Stimulated activated CD4-positive, alpha-beta T cell treated with anti-CD3 and anti-CD28 coated beads, TNF-alpha, amount 100 ng/mL, for 1 hour (primary cell): ENCODE measurements around the gene NUP98.
"Not testable (repeated sequence)": the region's sequence is repeated elsewhere in the genome, so short reads cannot be mapped to it uniquely, and the experiment has no call there.

ENCODE experiments used
- DNase-seq, 3 donors: peaks; one replicate each; pipeline ENCODE4 v3.0.0-alpha.2; 2020; ENCODE audit warnings: low read depth in 3 of 3, low spot score in 1 of 3

The NUP98 gene

DNA sequence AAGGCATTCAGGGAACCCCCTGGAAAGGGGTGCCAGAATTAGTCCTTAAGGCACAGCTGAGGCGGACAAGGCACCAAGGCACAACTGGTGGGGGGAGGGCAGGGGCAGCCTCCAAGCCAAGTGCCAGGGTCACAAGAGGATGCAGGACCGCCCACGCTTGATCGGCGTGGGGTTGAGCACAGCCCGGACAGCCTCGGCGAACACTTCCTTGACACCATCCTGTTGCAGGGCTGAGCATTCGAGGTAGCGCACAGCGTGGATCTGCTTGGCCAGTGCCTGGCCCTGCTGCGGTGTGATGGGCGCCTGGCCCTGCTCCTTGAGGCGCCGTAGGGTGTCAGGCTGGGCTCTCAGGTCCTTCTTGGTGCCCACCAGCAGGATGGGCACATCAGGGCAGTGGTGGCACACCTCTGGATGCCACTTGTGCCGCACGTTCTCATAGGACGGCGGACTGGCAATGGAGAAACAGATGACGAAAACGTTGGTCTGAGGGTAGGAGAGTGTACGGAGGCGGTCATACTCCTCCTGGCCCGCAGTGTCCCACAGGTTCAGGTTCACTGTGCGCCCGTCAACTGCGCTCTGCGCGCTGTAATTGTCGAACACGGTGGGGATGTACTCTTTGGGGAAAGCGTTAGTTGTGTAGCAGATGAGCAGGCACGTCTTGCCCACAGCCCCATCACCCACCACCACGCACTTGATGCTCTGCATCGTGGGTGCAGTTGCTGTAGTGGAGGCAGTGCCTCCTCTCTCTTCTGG, 30.3 kb upstream of the NUP98 start:
- no peak for DNase-seq

DNA sequence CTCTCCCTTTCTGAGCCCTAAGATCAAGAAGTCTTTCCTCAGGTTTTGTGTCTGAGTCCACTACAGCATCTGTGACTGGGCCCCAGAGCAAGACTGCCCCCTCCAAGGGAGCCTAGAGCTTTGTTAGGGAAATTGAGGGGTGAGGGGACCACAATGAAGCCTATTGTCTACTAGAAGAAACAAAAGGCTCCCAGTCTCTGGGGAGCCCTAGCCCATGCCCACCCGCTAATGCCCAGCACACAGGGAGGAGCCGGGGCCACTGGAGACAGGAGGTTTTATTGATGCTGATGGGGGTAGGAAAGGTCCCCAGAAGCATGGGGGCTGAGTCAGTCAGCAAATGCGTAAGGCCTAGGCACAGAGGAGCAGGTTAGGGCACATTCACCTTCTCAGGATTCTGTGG, 29.4 kb upstream of the NUP98 start:
- DNase-seq = no peak

- no peak for DNase-seq
Measured at GRCh38 chr11:3825473-3826154, 28.3 kb upstream of the NUP98 start.

GRCh38 chr11:3824714-3825472, 27.5 kb upstream of the NUP98 start:
- peak; percentile 52 to 78 (median 60) for DNase-seq

- DNase-seq = no peak
Measured at GRCh38 chr11:3823762-3824506, 26.6 kb upstream of the NUP98 start.

- DNase-seq = no peak
Measured at GRCh38 chr11:3823303-3823702, 25.9 kb upstream of the NUP98 start.

DNA sequence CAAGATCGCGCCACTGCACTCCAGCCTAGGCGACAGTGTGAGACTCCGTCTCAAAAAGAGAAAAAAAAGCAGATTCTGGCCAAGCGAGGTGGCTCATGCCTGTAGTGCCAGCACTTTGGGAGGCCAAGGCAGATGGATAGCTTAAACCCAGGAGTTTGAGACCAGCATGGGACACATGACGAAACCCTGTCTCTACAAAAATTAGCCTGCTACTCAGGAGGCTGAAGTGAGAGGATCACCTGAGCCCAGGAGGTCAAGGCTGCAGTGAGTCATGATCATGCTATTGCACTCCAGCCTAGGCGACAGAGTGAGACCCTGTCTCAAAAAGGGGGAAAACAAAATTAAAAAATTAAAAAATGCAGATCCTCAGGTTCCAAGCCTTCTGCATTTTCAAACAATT, 25.0 kb upstream of the NUP98 start:
- DNase-seq = no peak

- DNase-seq = no peak
Measured at GRCh38 chr11:3820971-3821370, 23.6 kb upstream of the NUP98 start.

- DNase-seq = no peak
Measured at GRCh38 chr11:3817181-3817800, 19.9 kb upstream of the NUP98 start.

DNA sequence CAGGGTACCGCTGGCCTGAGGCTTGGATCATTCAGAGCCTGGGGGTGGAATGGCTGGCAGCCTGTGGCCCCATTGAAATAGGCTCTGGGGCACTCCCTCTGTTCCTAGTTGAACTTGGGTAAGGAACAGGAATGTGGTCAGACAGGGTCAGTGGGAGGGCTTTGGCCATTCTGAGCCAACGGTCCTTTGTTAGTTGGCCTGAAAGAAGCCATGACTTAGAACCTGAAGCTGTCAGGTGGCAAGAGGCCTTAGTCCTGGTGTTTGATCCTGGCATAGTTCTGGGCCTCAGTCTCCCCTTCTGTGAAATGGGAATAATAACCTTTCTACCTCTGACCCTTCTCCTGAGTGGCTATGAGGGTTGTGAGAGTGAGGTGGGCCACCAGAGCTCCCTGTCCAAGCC, 19.3 kb upstream of the NUP98 start:
- no peak for DNase-seq

DNA sequence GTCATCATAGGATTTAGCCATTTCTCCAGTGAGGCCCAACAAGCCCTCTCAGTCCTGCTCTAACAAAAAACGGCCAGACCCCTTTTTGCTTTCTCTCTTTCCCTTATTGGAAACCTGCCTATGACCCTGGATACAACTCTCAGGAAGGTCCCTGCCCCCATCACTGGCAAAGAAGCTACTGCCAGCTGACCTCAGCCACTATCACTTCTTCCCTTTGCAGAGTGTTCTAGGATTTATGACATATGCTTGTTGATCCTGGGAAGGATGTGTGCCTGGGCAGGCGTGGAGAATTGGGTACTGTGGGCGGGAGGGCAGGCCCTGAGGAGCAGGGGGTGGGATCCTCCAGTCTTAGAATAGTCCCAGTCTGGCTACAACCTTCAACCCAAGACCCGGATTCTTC, 18.5 kb upstream of the NUP98 start:
- DNase-seq = no peak

GRCh38 chr11:3814832-3815231, 17.5 kb upstream of the NUP98 start:
- DNase-seq = not testable (repeated sequence)

DNA sequence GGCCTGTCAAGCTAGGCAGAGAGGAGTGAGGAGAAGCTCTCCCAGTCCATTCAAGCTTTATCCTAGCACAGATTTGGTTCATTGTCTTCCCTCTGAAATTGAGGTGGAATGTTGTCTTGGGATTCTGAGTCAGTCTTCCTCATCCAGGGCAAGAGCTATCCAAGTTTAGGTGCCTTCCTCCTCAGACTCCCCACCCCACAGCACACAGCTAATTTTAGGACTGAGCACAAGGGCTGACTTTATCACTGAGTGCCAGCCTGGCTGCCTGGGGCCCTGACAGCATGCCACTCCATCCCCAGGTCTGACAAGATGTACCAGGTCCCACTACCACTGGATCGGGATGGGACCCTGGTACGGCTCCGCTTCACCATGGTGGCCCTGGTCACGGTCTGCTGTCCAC, 13.6 kb upstream of the NUP98 start:
- DNase-seq = no peak

- DNase-seq = no peak
Measured at GRCh38 chr11:3810446-3810845, 13.1 kb upstream of the NUP98 start.

GRCh38 chr11:3809624-3809928, 12.2 kb upstream of the NUP98 start:
- DNase-seq = no peak

GRCh38 chr11:3808861-3809623, 11.7 kb upstream of the NUP98 start:
- DNase-seq = no peak

DNA sequence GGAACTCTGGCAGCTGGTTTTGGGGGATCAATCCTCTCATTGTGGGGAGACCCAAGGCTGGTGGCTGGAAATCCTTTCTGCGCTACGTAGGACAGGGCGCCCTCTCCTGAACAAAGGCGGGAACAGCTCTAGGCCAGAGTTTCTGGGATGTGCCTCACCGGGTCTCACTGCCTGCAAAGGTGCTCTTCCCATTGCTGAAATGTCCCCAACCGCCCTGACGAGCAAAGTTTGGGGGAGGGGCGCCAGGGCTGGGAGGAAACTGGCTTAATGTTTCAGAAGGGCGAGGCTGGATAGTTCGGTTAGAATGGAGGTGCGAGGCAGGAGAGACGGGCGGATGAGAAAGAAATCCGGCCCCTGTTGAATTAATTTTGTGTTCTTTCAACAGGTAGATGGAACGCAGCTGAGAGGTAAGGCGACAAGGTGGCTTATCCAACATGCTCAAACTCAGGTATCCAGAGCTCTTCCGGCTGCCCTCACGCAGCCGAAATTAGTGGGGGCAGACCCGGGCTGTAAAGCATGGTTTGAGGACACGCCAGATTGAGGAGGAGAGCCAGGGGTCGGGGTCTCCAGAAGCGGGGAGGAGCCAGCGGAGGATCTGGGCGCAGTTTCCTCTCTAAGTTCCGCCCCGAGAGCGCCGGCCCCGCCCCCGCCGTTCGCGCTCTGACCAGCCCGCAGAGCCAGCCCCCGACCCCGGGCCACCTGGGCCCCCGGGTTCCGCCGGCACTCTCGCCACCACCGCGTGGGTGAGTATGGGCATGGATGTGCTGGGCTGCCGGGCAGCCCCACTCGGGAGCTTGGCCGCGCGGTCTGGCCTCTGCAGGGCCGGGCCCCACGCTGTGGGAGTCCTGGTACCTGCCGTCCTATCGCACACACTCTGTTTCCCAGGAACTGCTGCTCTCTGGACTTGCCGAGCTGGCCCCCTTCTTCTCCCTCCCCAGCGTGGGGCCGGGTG, 10.8 kb upstream of the NUP98 start, which contains the start of gene PGAP2:
PGAP2 (plus strand) TSS at position 652 of the 952 bp plus-strand sequence. CDS start 2,700 bp downstream, outside the sequence.
- peak in 1 of 3 donors; percentile 51 for DNase-seq

GRCh38 chr11:3803726-3804495, 6.6 kb upstream of the NUP98 start:
- DNase-seq = no peak
